Measurements from ENCODE around the gene RERG.
"Not testable (repeated sequence)": the region's sequence is repeated elsewhere in the genome, so short reads cannot be mapped to it uniquely, and the experiment has no call there.

Gene RERG

GRCh38 chr12:15220915-15221885 is at the start of gene RERG:
TSS of gene RERG (minus strand) at chr12:15221417. CDS start at chr12:15217489, 3,928 bp downstream.
- DNase-seq (ENCODE audit: low read depth): no peak

GRCh38 chr12:15270591-15270990 is 49.4 kb upstream of the RERG start:
- no peak for DNase-seq (ENCODE audit: low read depth)

DNA sequence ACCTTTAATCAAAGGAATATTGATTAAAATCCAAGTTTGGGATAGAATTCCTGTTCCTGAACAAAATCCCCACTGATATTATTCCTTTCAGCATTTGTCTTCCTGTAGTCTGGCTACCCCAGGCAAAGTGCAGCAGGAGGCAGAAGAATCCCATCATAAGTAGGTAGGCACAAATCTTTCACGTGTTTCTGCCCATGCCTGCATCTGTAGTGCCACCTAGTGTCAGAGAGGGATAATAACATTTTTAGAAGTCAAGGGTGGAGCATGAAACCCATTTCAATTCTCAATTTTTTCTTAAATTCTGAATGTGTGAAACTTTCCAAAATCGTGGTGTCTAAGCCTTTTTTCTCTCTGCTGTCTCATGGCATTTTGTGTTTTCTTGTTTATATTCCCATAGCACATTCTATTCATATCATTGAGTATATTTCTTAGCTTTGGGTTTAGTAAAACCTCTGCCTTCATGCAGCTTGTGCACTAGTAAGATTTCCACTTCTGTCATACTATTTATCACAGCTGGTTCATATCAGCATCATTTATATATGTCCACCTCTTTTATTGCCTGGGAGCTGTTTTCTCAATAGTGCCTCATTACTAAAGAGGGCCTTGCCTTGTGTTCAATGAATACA is 47.8 kb upstream of the RERG start:
- peak; percentile 40 for DNase-seq (ENCODE audit: low read depth)

DNA sequence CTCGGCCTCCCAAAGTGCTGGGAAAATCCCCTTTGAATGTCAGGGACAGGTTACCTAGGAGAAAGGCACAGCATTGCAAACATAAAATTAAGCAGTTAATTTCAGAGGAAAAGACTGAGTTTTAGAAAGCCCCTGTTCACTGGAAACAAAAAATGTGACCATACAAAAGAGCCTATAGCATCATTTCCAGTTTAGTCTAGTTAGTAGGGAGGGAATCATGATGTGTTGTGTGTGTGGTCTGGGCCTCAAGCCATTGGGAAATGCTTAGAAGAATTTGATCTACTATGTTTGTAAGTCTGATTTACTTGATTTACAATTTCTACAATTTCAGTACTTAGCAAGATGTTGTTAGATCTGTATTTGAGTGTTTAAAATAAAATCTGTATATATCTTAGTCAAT is 47.1 kb upstream of the RERG start:
- DNase-seq (ENCODE audit: low read depth): no peak

DNA sequence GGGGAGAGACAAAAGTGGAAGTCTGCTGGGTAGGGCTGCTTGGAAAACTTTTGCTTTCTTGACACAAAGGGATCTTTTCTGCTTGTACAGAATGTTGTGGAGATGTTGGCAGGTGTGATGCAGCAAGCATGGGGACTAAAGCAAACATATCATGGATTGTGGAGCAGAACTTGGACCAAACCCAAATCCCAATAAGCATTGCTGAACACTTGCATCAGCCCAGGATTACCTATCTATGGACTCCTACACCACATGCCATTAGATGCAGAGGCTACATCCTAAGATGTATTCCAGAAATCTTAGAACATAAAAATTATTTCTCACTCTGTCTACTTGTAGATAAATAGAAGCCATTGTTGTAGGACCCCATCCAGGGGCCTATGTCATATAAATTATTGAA is 44.7 kb upstream of the RERG start:
- no peak for DNase-seq (ENCODE audit: low read depth)

- no peak for DNase-seq (ENCODE audit: low read depth)
Measured at GRCh38 chr12:15256761-15257160, 35.5 kb upstream of the RERG start.

DNA sequence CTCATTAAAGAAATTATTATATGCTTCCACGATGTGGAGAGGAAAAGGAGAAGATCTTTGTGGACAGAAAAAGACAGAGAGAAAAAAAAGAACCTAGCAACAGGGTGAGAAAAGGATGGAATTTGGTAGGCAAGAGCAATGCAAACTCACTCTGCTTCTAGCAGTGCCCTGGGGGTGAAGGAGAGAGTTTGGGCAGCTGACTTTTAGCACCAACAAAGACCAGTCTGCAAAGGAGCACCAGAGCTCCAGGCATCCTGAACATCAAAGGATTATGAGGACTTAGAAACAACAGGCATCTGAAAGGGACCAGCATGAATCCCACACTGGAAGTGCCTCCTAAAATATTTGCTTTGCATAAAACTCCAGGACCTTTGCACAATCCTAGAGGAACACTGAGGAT is 32.8 kb upstream of the RERG start:
- DNase-seq (ENCODE audit: low read depth): no peak

DNA sequence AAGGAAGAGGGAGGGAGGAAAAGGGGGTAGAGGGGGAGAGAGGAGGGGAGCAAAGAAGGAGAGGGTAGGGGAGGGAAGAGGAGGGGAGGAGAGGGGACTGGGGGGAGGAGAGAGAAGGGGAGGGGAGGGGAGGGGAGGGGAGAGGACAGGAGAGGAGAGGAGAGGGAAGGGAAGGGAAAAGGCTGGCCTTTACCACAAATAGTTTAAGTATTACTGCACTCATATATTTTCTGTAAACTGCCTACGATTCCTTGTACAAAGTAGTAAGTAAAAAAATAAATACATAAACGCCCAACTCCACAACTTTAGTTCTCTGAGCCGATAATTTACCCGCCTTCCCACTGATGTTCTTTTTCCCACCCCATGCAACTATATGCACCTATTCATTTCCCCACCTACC is 23.7 kb upstream of the RERG start:
- DNase-seq (ENCODE audit: low read depth): no peak

- no peak for DNase-seq (ENCODE audit: low read depth)
Measured at GRCh38 chr12:15244341-15244740, 23.1 kb upstream of the RERG start.

GRCh38 chr12:15243102-15243501 is 21.9 kb upstream of the RERG start:
- no peak for DNase-seq (ENCODE audit: low read depth)

DNA sequence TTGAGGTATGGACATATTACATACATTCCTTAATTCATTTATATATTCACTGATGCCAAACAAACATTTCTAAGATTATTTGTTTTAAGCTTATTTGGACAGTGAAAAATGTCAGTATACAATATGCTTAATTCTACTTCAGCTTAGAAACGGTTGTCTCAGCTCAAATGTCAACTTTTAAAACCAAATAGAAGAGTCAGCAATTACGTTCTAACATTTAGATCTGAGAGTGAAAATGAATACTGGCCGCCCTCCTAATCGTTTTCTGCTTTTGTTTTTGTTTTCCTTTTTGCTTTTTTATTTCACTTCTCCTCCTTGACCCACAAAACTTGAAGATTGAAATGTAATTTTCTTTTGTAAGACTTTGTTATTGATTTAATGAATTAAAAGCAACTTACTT is 19.7 kb upstream of the RERG start:
- DNase-seq (ENCODE audit: low read depth): no peak

DNA sequence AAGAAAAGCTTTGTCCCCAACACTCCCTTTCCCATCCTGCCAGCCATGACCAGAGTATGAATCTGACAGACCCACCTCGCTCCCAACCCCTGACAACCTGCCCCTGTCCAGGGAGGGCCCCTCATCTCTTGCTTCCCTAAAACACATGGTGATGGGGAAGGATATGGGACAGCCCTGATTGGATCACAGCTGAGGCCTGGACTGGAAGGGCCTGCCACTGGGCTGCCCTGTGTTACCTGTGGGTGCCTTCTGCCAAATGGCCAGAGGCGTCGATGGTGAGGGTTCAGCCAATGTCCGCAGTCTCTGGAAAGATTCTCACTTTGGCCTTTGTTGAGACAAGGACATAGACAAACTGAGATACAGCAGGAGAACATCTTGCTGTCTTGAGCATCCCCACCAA is 13.3 kb upstream of the RERG start:
- DNase-seq (ENCODE audit: low read depth): no peak

- no peak for DNase-seq (ENCODE audit: low read depth)
Measured at GRCh38 chr12:15234011-15234410, 12.8 kb upstream of the RERG start.

DNA sequence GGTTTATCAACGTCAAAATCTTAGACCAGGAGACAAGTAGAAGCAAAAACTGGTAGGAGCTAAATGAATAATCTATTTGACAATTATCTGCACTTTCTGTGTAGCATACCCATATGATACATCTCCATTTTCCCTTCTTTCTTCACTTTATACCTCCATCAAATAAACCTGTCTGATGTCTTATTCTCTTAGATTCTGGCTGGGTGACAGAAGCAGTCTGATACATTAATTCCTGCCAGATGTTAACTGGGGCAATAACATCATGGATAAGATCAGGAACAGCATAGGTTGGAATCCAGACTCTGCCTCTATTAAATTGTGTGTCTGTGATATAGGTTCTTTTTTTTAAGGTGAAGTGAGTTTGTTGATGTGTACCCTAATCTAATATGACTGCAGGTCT is 11.7 kb upstream of the RERG start:
- no peak for DNase-seq (ENCODE audit: low read depth)

DNA sequence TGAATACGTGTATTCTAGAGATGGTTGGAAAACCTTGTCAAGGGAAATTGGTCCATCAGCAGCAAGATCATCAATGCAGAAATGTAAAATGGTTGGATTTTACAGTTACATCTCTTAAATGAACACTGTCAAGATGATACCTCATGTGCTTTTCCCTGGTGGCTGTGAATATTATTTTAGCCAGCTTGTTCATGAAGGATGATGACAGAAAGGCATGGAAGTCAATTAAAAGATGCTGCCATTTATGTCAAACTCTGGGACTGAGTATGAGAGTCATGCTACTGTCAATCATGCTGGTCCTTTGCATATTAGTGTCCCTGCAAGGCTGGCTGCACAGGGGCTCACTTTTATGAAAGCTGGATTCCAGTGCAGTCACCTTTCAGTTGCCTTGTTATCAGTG is 10.3 kb upstream of the RERG start:
- no peak for DNase-seq (ENCODE audit: low read depth)

DNA sequence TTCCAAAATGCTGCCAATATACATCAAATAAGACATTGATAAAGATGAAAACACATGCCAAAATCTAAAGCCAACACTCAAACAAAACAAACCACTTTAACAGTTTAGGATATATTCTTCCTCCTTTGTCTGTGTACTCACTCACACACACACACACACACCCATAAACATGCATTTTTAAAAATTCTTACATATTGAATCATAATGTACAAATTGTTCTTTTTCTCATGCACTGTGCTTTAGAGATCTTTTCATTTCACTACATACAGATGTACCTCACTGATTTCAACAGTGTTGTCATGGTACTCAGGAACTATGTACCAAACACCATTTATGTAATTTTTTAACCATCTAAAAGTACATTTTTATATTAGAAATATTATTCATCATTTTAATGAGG is 9.5 kb upstream of the RERG start:
- DNase-seq (ENCODE audit: low read depth): no peak

GRCh38 chr12:15230137-15230536 is 8.9 kb upstream of the RERG start:
- DNase-seq (ENCODE audit: low read depth): no peak

- DNase-seq (ENCODE audit: low read depth): no peak
Measured at GRCh38 chr12:15227004-15227679, 5.9 kb upstream of the RERG start.

- DNase-seq (ENCODE audit: low read depth): not testable (repeated sequence)
Measured at GRCh38 chr12:15225863-15226218, 4.6 kb upstream of the RERG start.

- DNase-seq (ENCODE audit: low read depth): no peak
Measured at GRCh38 chr12:15225136-15225862, 4.1 kb upstream of the RERG start.

GRCh38 chr12:15222219-15222618 is 1.0 kb upstream of the RERG start:
- DNase-seq (ENCODE audit: low read depth): no peak

DNA sequence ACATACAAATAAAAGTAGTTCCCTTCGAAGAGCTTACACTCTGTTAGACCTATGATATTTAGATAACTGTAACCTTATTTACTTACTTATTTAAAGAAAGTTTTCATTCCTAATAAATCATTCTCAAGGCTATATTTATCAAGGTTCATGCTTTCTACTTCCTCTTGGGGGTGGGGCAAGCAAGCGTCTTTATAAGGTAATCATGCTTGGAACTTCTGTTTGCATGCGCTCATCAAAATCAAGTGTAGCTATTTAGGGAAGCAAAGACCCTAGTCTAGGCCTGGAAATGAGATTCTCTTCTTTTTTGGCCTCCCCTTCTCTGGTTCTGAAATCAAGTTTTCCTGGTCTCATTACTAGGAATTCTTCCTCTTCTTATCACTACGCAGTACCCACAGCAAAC is 766 bp downstream of the RERG start:
- no peak for DNase-seq (ENCODE audit: low read depth)
